SK-N-SH treated with all-trans-retinoic acid at 6 μM for 48 hours (cell line): Measurements from ENCODE around the gene IGFBP4.

Experiments used
- OSR1 ChIP-seq: fragments of 250-450 bp; sonication (Bioruptor Pico); IDR thresholded peaks from 2 replicates; pipeline ENCODE4 v1.8.0; 2022; ENCODE audit warnings: moderate library complexity, mild to moderate bottlenecking, inconsistent platforms
- SNAI2 ChIP-seq: fragments of 250-450 bp; sonication (Bioruptor Pico); IDR thresholded peaks from 2 replicates; pipeline ENCODE4 v1.5.0; 2020; ENCODE audit warnings: mild to moderate bottlenecking, moderate library complexity
- TF ChIP-seq, protein P1 (sequence below): fragments of 250-450 bp; sonication (Bioruptor Pico); IDR thresholded peaks from 2 replicates; pipeline ENCODE4 v1.8.0; 2020; ENCODE audit warnings: mild to moderate bottlenecking, moderate library complexity, borderline replicate concordance

- TF ChIP-seq SNAI2 (CRISPR knock-in tag) (no peak), OSR1 (CRISPR knock-in tag) (no peak)
- TF ChIP-seq, protein P1, sequence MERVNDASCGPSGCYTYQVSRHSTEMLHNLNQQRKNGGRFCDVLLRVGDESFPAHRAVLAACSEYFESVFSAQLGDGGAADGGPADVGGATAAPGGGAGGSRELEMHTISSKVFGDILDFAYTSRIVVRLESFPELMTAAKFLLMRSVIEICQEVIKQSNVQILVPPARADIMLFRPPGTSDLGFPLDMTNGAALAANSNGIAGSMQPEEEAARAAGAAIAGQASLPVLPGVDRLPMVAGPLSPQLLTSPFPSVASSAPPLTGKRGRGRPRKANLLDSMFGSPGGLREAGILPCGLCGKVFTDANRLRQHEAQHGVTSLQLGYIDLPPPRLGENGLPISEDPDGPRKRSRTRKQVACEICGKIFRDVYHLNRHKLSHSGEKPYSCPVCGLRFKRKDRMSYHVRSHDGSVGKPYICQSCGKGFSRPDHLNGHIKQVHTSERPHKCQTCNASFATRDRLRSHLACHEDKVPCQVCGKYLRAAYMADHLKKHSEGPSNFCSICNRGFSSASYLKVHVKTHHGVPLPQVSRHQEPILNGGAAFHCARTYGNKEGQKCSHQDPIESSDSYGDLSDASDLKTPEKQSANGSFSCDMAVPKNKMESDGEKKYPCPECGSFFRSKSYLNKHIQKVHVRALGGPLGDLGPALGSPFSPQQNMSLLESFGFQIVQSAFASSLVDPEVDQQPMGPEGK = no peak
These were observed 30.5 kb downstream of the IGFBP4 start for GRCh38 chr17:40473573-40474365.
